Left forelimb (tissue), 1 donor: ENCODE results near the gene HECTD4.

Experiments used
- DNase-seq: peaks from one replicate; pipeline ENCODE4 v3.0.0-alpha.2; 2018; ENCODE audit warnings: low spot score

HECTD4 gene

GRCh38 chr12:112322441-112322840 lies 59.8 kb downstream of the HECTD4 start:
- DNase-seq, result no peak

- no peak for DNase-seq
Observed at GRCh38 chr12:112321245-112321644, 61.0 kb downstream of the HECTD4 start.

GRCh38 chr12:112319395-112319794 lies 62.8 kb downstream of the HECTD4 start:
- no peak for DNase-seq

- DNase-seq, result no peak
Observed at GRCh38 chr12:112317481-112317880, 64.8 kb downstream of the HECTD4 start.

GRCh38 chr12:112314981-112315380 lies 67.2 kb downstream of the HECTD4 start:
- no peak for DNase-seq

GRCh38 chr12:112309797-112310196 lies 72.4 kb downstream of the HECTD4 start:
- no peak for DNase-seq

GRCh38 chr12:112308652-112309051 lies 73.6 kb downstream of the HECTD4 start:
- no peak for DNase-seq

- no peak for DNase-seq
Observed at GRCh38 chr12:112308161-112308560, 74.1 kb downstream of the HECTD4 start.

GRCh38 chr12:112307317-112308011 lies 74.8 kb downstream of the HECTD4 start:
- no peak for DNase-seq

GRCh38 chr12:112305951-112306350 lies 76.3 kb downstream of the HECTD4 start:
- DNase-seq, result no peak

- DNase-seq, result no peak
Observed at GRCh38 chr12:112304436-112304835, 77.8 kb downstream of the HECTD4 start.

- no peak for DNase-seq
Observed at GRCh38 chr12:112303799-112304198, 78.4 kb downstream of the HECTD4 start.

GRCh38 chr12:112303004-112303403 lies 79.2 kb downstream of the HECTD4 start:
- DNase-seq, result no peak

GRCh38 chr12:112299704-112300103 lies 82.5 kb downstream of the HECTD4 start:
- no peak for DNase-seq

- no peak for DNase-seq
Observed at GRCh38 chr12:112297188-112297587, 85.0 kb downstream of the HECTD4 start.

- no peak for DNase-seq
Observed at GRCh38 chr12:112296183-112296582, 86.0 kb downstream of the HECTD4 start.

- DNase-seq, result no peak
Observed at GRCh38 chr12:112294793-112295192, 87.4 kb downstream of the HECTD4 start.

GRCh38 chr12:112288638-112289037 lies 93.6 kb downstream of the HECTD4 start:
- DNase-seq, result no peak

- DNase-seq, result no peak
Observed at GRCh38 chr12:112285600-112286401, 96.4 kb downstream of the HECTD4 start.

GRCh38 chr12:112283546-112283945 lies 98.7 kb downstream of the HECTD4 start:
- no peak for DNase-seq

GRCh38 chr12:112282920-112283319 lies 99.3 kb downstream of the HECTD4 start:
- DNase-seq, result no peak

- no peak for DNase-seq
Observed at GRCh38 chr12:112275836-112276235, 106.4 kb downstream of the HECTD4 start.

- no peak for DNase-seq
Observed at GRCh38 chr12:112275207-112275606, 107.0 kb downstream of the HECTD4 start.

- DNase-seq, result no peak
Observed at GRCh38 chr12:112270673-112271072, 111.6 kb downstream of the HECTD4 start.
